SHP77 treated with DMSO at 0.1 percent for 48 hours (cell line): Measurements from ENCODE around the gene CAPN5.
"Not testable (repeated sequence)": the region's sequence is repeated elsewhere in the genome, so short reads cannot be mapped to it uniquely, and the experiment has no call there.

Experiments
- DNase-seq: peaks from one replicate; lab custom pipeline; 2025; lab: John Stamatoyannopoulos, UW

The CAPN5 gene

DNA sequence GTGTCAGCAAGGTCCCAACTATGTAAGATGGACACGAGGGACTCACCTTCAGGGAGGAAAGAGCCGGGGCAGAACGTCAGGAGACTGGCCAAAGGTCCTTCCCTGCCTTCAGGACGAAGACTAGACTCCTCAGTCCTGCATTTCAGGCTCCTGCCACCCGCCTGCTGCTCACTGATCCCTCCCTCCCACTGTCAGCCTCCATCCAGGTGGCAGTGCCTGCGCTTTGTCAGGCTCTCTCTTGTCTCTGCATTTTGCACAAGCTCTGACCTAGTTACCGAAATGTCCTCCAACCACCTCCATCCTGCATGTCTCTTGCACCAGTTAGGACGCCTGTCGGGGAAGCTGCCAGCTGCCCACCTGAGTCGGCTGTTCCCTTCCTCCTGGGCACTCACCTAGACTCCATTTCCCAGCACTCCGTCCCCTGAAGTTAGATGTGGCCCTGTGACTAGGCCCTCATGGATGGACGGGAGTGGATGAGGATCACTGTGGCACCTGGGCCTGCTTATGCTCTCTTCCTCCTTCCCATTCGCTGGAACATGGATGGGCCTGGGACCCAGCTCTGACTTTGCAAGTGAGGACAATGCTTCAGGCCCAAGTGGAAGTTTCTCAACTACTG, 24.6 kb upstream of the CAPN5 start:
- DNase-seq = no peak

DNA sequence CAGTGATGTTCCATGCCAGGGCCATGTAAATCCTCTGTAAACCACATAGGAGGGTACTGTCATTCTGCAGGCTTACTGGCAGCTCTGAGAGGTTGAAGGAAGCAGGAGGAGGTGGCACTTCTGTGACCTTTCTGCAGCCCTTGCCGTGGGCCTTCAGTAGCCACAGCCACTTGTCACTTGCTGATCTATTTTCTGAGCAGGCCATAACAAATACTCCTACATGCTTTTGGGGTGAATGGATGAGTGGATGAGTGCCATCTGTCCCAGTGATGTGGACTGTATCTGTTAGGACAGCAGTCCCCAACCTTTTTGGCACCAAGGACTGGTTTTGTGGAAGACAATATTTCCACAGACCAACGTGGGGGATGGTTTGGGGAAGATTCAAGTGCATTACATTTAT, 22.4 kb upstream of the CAPN5 start:
- no peak for DNase-seq

DNA sequence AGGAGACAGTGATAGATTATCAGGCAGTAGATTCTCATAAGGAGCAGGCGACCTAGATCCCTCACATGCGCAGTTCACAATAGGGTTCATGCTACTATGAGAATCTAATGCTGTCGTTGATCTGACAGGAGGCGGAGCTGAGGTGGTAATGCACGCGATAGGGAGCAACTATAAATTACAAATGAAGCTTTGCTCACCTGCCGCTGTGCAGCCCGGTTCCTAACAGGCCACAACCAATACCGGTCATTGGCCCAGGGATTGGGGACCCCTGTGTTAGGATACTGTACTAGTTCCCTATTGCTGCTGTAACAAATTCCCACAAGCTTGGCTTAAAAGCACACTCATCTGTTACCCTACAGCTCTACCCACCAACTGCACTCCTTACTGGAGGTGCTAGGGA, 21.9 kb upstream of the CAPN5 start:
- DNase-seq = no peak

DNA sequence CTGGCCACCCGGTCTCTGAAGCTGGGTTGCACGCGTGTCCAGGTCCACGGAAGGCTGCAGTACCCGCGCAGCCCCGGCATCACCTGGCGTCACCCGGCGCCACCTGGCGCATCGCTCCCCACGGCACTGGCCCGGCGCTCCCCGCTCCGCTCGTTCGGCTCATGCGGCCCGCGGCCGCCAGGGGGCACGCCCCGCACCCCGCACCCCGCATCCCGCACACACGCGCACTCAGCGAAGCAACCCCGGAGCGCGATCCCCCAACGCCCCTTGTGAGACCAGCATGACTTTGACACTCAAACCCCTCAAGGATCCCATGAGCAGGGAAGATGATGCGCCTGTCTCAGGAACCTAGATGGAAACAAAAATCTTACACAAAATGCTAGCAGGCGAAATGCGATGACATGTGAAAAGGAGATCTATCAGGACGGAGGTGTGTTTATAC, 20.7 kb upstream of the CAPN5 start:
- no peak for DNase-seq

DNA sequence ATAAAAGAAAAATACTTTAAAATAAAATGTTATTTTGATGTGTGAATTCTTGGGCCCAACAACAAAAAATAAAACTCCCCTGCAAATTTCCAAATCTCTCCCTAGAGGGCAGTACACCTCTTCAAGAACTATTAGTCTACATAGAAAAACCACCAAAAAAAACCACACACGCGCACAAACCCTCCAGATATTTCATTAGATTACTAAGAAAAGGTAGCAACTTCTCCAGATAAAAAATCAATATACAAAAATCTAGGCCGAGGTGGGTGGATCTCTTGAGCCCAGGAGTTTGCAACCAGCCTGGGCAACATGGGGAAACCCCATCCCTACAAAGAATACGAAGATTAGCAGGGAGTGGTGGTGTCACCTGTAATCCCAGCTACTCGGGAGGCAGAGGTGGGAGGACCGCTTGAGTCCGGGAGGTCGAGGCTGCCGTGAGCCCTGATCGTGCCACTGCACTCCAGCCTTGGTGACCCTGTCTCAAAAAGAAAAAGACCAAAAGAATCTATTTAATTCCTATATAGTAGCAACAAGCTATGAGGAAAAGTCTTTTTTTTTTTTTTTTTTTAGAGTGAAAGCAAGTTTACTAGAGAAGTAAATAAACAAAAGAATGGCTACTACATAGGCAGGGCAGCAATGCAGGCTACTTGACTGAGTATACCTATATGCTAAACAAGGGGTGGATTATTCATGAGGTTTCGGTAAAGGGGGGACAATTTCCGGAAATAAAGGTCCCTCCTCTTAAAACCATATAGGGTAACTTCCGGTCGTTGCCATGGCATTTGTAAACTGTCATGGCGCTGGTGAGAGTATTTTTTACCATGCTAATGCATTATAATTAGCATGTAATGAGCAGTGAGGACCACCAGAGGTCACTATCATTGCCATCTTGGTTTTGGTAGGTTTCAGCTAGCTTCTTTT, 19.5 kb upstream of the CAPN5 start:
- DNase-seq = peak; percentile 92

DNA sequence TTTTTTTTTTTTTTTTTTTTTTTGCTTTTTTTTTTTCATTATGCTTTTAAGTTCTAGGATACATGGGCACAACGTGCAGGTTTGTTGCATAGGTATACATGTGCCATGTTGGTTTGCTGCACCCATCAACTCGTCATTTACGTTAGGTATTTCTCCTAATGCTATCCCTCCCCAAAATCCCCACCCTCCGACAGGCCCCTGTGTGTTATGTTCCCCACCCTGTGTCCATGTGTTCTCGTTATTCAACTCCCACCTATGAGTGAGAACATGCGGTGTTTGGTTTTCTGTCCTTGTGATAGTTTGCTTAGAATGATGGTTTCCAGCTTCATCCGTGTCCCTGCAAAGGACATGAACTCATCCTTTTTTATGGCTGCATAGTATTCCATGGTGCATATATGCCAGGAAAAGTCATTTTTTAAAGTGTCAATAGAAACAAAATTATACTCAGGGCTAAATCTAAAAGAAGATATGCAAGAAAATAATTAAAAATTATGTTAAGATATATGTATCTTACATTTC, 18.8 kb upstream of the CAPN5 start:
- DNase-seq = not testable (repeated sequence)

DNA sequence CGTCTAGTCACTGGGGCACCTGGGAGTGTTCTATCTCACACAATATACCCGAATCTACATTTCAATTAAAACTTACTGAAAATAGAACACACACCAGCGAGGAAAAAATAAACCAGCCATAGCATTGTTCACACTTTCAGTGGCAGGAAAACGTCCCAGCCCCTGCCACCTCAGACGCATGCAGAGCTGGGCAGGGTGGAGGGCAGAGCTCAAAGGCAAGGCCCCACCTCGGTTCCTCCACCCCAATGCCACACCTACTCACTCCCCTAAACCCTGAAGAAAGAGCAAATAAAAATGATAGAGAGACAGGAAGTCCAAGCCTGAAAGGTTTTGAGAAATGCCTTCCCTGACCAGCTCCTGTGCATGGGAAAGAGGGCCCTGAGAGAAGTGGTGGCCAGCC, 17.7 kb upstream of the CAPN5 start:
- DNase-seq = no peak

DNA sequence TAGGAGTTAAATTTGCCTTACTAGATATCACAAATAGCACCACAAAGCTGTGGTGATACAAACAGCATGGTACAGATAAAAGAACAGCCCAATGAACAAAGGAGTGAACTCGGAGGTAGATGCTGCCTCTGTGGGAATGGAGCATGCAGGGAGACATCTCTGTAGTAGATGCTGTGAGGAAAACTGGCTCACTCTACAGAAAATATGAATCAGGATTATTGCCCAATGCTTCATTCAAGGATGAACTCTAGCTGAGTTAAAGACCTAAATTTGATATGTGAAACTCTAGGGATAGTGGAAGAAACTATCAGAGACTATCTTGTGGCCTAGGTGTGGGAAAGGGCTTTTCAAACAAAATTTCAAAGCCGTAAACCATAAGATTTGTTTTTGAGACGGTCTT, 15.3 kb upstream of the CAPN5 start:
- no peak for DNase-seq

DNA sequence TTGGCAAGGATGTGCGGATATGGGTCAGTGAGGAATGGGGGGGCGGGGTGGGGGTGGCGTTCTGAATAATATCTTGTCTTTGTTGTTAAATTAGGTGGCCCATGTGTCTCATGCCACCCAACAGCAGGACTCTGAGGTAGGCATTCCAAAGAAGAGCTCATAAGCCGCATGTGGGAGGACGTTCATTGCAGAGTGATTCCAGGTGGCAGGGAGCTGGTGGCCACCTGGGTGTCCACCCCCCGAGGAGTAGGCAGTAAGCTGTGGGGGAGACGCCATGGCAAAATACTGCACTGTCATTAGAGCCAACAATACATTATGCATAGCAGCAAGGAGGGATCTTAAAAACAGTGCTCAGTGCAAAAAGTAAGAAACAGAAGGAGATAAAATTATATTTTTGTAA, 14.3 kb upstream of the CAPN5 start:
- no peak for DNase-seq

DNA sequence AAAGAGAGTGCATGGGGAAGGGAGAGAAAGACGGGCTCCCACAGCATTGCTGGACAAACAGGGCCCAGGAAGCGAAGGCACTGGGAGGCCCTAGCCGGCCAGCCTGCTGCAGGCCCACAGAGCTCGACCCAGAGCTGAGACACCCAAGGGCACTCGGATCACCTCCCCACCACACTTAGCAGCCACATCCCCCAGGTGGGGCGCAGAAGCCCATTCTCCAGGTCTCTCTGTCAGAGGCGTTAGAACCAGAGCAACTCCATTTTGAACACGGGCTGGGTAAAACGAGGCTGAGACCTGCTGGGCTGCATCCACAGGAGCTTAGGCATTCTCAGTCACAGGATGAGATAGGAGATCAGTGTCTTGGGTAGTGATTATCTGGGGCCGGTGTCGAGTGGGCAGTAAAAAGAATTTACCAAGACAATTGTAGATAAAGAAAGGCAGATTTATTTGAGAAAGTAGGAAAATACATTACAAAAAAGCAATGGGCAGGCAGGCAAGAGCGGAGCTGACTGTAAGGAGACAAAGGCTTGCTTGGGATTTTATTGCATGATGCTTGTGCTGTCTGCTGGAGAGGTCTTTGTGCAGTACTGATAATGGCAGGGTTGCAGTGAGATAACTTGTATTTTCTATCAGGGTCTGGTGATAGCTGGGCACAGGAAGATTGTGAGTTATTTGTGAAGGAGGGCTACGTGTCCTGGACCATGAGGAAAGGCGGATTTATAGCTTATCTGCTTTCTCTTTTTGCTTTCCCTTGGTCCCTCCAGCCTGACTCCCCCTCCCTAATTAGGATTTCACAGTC, 13.4 kb upstream of the CAPN5 start:
- no peak for DNase-seq

DNA sequence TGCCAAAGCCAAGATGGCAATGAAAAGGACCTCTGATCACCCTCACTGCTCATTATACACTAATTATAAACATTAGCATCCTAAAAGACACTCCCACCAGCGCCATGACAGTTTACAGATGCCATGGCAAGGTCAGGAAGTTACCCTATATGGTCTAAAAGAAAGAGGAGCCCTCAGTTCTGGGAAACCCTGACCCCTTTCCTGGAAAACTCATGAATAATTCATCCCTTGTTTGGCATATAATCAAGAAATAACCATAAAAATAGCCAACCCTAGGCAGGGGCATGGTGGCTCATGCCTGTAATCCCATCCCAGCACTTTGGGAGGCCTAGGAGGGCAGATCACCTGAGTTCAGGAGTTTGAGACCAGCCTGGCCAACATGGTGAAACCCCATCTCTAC, 12.7 kb upstream of the CAPN5 start:
- DNase-seq = no peak

DNA sequence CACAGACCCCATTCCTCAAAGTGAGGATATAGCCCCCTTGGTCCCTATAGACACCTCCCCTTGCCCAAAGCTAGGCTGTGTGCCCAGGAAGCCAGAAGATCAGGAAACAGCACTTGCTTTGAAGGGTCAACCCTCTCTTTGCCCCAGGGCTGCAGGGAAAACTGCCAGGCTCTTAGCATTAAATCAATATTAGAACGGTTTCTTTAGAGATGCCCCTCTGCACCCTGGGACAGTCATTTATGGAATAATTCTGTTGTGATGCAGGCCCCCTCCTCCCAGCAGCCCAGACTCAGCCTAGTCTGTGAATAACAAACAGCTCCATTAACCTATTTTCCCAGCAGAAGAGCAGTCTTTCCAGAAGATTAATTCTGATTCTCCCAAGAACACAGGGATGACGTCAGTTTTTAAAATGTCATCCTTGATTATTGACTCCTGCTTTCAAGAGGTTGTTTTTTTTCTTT, 11.6 kb upstream of the CAPN5 start:
- no peak for DNase-seq

DNA sequence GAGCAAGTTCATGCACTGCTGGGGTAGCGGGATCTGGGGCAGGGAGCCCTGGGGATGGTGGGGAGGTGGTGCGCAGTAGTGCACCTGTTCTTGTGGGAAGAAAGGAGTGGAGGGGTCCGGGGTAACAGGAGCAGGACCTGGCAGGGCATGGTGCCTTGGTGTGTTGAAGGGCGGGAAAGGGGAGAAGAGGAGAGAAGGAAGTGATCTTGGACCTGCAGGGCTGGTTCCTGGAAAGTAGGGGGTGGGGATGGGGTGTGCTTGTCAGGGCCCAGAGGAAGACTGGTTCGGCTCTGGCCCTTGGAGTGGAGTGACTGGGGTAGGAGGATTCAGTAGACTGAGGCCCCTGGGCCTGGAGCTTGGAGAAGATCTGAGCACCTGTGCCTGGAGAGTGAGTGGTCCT, 10.9 kb upstream of the CAPN5 start:
- DNase-seq = no peak

DNA sequence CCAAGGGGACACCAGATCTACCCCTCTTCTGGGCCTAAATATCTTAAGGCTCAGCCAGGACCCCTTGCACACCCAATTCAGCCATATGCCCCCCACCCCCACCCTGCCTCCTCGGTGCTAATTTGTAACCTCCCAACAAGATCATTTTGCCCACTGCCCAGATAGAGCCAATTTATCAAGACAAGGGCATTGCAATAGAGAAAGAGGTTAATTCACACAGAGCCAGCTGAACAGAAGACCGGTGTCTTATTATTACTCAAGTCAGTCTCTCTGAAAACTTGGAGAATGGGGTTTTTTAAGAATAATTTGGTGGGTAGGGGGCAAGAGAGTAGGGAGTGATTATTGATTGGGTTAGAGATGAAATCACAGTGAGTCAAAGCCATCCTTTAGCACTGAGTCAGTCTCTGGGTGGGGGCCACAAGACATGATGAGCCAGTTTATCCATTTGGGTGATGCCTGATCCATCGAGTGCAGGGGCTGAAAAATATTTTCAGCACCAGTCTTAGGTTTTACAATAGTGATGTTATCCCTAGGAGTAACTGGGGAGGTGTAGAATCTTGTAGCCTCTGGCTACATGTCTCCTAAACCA, 9.9 kb upstream of the CAPN5 start:
- DNase-seq = no peak

DNA sequence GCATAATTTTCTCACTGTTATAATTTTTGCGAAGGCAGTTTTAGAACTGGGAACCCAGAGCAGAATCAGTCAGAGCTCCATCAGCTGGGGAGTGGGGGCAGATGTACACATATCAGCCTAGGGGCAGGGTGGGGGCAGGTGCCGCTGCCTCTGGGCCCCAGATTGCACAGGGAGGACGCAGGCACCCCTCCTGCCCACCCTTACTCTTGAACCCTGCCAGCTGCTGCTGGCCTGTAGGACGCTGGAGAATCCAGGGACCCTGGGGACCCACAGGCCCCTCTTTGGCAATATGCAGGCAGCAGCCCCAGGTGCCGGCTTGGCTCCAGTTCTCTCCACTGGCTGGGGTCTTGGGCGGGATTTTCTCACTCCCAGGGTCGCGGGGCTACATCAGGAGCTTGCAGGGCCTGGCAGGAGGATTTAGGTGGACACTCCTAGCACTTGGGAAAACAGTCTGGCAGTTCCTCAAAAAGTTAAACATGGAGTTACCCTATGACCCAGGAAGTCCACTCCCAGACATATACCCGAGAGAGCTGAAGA, 8.8 kb upstream of the CAPN5 start:
- DNase-seq = no peak

DNA sequence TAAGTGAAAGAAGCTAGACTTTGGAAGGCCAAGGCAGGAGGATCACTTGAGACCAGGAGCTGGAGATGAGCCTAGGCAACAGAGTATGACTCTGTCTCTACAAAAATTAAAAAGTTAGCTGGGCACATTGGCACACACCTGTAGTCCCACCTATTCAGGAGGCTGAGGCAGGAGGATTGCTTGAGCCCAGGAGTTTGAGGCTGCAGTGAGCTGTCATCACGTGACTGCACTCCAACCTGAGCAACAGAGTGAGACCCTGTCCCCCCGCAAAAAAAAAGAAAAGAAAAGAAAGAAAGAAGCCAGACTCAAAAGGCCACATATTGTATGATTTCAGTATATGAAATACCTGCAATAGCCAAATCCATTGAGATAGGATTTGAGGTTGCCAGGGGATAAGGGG, 7.9 kb upstream of the CAPN5 start:
- DNase-seq = no peak

DNA sequence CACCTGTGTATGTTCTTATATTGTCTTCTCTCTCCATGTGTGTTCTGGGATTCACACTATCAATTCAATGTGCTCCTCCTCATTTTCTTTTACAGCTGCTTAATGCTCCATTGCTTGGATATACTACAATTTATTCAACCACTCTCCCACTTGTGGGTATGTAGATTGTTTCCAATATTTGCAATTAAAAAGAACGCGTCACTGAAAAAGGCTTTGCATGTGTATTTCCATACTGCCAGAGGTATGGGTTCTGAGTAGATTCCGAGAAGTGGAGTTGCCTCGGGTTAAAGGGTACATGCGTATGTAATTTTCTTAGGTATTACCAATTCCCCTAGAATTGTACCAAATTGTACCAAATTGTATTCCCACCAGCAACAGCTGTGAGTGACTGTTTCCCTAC, 7.0 kb upstream of the CAPN5 start:
- DNase-seq = no peak

DNA sequence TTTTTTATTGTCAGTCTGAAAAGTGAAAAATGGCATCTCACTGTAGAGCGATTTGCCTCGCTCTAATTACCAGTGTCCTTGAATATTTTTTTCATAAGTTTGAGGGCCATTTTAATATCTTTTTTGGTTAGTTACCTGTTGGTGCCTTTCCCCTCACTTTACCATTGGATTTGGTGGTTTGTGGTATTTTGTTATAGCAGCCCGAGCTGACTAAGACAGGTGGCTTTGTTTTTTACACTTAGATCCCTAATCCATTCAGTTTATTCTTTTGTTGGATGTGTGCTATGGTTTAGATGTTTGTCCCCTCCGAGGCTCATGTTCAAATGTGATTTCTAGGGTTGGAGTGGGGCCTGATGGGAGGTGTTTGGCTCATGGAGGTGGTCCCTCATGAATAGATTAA, 6.5 kb upstream of the CAPN5 start:
- no peak for DNase-seq

DNA sequence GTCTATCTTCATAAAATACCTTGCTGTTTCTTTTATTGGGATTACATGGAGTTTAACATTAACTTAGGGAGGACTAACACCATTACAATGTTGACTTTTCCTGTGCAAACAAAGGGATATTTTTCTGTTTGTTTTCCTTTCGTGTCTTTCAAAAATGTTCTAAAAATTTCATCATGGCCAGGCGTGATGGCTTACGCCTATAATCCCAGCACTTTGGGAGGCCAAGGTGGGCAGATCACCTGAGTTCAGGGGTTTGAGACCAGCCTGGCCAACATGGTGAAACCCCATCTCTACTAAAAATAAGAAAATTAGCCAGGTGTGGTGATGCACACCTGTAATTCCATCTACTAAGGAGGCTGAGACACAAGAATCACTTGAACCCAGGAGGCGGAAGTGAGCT, 5.5 kb upstream of the CAPN5 start:
- not testable (repeated sequence) for DNase-seq

DNA sequence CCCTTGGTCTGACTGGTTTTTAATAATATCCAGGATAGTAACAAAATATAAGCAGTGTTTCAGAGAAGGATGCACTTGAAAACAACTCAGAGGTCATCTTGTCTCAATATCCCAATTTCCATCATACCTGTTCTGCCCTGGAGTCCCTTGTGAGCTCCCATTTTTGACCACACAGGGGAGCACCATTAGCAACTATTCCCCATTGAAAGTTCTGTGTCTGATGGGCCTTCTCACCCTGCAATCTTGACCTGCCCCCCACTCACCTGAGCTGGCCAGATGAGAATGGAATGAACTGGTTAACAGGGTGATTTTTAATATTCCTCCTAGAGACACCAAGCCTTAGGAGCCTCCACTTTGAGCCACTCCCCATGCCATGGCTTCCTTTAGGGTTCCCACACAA, 3.8 kb upstream of the CAPN5 start:
- DNase-seq = no peak

DNA sequence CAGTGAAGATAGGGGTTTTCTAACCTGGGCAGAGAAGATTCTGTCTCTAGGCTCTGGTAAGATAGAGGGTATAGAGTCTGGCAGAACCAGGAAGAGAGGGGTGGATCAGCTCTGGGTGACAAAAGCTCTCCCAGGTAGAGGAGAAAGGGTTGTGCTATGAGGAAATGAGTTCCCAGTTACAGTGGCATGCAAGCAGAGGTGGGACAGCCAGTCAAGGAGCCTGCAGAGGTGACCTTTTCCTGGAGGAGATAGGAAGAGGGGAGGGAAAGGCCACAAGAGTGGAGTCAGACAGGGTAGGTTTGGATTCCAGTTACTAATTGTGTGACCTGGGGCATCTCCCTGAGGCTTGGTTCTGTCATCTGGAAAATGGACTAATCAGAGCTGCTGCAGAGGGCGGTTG, 3.4 kb upstream of the CAPN5 start:
- DNase-seq = no peak

DNA sequence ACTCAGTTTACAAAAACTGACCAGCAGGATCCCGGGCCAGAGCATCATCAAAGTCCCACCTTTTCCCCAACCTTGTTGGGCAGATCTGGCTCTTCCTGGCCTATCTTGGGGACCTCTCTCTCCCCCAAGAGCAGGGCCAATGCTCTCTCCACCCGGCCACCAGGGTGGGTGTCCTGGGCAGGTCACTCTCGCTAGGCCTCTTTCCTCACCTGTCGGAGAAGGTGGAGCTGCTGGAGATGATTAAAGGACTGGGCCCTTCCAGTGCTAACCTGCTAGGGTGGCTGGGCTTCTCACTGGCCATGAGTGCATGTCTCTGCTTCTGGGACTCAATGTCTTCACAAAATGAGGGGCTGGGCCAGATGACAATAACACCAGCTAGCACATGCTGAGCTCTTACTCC, 2.9 kb upstream of the CAPN5 start:
- DNase-seq = no peak
